Body of pancreas (tissue), 4 donors: ENCODE results near the gene KCNK2.

Source experiments
- POLR2A ChIP-seq, 3 donors: fragments of 450-650 bp; IDR thresholded peaks; one replicate each; pipeline ENCODE4 v1.6.1; 2016; ENCODE audit warnings: antibody characterized with exemption in 3 of 3, mild to moderate bottlenecking in 2 of 3
- TF ChIP-seq, protein P1 (sequence below), 7 experiments: fragments of 450-650 bp in 4 of 7; fragments of 200-600 bp in 3 of 7; sonication (generic) in 3 of 7; IDR thresholded peaks; one replicate each; pipeline ENCODE4 v1.5.1; 2016 to 2019; ENCODE audit warnings: antibody characterized with exemption in 7 of 7

DNA sequence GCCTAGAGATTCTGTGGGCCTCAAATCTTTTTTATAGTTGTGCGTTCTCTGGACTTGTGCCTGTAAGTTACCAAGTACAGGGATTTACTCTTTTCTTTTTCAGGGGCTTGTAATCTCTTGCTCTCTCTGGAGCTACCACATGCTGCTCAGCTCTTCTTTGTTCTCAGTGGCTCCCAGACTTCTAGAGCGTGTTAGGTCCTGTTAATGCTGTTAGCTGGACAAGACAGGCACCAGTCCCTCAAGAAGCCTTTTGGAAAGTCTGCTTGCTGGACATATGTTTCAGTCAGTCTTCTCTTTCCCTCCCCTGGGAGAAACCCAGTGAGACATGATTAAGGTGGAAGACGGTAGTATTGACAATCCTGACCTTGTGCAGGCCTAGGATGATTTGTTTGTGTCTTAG lies 29.4 kb downstream of the KCNK2 start:
- TF ChIP-seq, protein P1, sequence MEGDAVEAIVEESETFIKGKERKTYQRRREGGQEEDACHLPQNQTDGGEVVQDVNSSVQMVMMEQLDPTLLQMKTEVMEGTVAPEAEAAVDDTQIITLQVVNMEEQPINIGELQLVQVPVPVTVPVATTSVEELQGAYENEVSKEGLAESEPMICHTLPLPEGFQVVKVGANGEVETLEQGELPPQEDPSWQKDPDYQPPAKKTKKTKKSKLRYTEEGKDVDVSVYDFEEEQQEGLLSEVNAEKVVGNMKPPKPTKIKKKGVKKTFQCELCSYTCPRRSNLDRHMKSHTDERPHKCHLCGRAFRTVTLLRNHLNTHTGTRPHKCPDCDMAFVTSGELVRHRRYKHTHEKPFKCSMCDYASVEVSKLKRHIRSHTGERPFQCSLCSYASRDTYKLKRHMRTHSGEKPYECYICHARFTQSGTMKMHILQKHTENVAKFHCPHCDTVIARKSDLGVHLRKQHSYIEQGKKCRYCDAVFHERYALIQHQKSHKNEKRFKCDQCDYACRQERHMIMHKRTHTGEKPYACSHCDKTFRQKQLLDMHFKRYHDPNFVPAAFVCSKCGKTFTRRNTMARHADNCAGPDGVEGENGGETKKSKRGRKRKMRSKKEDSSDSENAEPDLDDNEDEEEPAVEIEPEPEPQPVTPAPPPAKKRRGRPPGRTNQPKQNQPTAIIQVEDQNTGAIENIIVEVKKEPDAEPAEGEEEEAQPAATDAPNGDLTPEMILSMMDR (IDR thresholded peaks at IDR 0.05), result no peak
- no peak for TF ChIP-seq POLR2A (IDR thresholded peaks at IDR 0.05)
